Measurements from ENCODE around the gene BRCA2.

The BRCA2 gene

DNA sequence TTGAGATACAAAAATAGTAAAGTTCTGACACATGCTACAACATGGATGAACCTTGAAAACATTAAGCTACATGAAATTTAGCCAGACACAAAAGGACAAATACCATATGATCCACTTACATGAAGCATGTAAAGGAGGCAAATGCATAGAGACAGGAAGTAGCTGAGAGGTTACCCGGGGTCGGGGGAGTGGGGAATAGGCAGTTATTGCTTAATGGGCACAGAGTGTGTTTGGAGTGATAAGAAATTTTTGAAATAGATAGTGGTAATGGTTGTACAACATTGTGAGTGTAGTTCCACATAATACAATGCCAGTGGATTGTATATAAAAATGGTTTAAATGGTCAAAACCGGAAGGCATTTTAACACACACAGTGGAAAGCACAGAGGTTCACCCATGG, 108.3 kb downstream of the BRCA2 start:
- H3K4me1 ChIP-seq (ENCODE audit: low read length) = 0 out of 2 replicates have a peak, but pooled peaks cover 5% of the 10 kb centered on the region
- H3K9ac ChIP-seq (ENCODE audit: low read length) = no peak overlapping the region
- H2AFZ ChIP-seq (ENCODE audit: low read length) = no peak overlapping the region
- H3K79me2 ChIP-seq (ENCODE audit: low read length) = peaks cover 63% of the 10 kb centered on the region
- no peak overlapping the region for H3K4me3 ChIP-seq (ENCODE audit: low read length)
- no peaks in the 10 kb centered on the region for H3K9me2 ChIP-seq (replicated peaks; ENCODE audit: insufficient read depth, low read length)
- H3K4me2 ChIP-seq (ENCODE audit: low read depth, low read length) = no peak overlapping the region
- no peaks in the 10 kb centered on the region for H3K27me3 ChIP-seq (replicated peaks; ENCODE audit: insufficient read depth, low read length)
- DNase-seq = no peak
- no peaks in the 10 kb centered on the region for H4K20me1 ChIP-seq (ENCODE audit: insufficient read depth, low read length)
- no peaks in the 10 kb centered on the region for H3K36me3 ChIP-seq (replicated peaks; ENCODE audit: insufficient read depth, low read length)
- TF ChIP-seq, protein P1, sequence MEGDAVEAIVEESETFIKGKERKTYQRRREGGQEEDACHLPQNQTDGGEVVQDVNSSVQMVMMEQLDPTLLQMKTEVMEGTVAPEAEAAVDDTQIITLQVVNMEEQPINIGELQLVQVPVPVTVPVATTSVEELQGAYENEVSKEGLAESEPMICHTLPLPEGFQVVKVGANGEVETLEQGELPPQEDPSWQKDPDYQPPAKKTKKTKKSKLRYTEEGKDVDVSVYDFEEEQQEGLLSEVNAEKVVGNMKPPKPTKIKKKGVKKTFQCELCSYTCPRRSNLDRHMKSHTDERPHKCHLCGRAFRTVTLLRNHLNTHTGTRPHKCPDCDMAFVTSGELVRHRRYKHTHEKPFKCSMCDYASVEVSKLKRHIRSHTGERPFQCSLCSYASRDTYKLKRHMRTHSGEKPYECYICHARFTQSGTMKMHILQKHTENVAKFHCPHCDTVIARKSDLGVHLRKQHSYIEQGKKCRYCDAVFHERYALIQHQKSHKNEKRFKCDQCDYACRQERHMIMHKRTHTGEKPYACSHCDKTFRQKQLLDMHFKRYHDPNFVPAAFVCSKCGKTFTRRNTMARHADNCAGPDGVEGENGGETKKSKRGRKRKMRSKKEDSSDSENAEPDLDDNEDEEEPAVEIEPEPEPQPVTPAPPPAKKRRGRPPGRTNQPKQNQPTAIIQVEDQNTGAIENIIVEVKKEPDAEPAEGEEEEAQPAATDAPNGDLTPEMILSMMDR (IDR thresholded peaks at IDR 0.05; ENCODE audit: low read length) = no peak
- TF ChIP-seq EZH2phosphoT487 (IDR thresholded peaks at IDR 0.05; ENCODE audit: low read length) (no peak), EZH2 (optimal IDR thresholded peaks at IDR 0.05; ENCODE audit: low read depth, low read length) (no peak)
- no peak overlapping the region for H3K27ac ChIP-seq (ENCODE audit: low read length)
- H3F3A ChIP-seq (ENCODE audit: insufficient read depth, low read length) = peaks cover 14% of the 10 kb centered on the region
- H3K9me3 ChIP-seq (replicated peaks; ENCODE audit: insufficient read depth, low read length) = no peaks in the 10 kb centered on the region

DNA sequence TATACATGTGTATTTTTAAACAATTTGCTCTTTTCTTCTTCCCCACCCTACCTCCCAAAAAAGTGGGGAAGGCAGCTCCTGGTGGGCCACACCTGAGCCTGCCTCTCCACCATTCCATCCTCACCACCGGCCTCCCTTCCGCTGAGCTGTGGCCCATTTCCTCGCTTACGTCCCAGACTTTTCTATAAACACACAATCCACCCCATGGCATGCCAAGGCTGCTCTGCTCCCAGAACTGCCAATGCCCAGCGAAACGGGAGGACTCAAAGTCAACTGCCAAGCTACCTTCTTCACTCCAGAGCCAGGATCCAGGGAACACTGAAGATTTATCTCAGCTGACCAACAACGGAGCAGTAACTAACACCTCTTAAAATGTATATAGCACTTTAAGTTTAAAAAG, 109.8 kb downstream of the BRCA2 start:
- no peak for DNase-seq
- H3K4me2 ChIP-seq (ENCODE audit: low read depth, low read length) = peak overlapping the region; percentile 79; the same call in 1 of the 2 replicates
- 0 out of 2 replicates have a peak overlapping the region, but pooled peaks have one; percentile 85 for H3K4me3 ChIP-seq (ENCODE audit: low read length)
- no peak for TF ChIP-seq EZH2 (optimal IDR thresholded peaks at IDR 0.05; ENCODE audit: low read depth, low read length)
- TF ChIP-seq, protein P1 (IDR thresholded peaks at IDR 0.05; ENCODE audit: low read length) = no peak
- no peak for TF ChIP-seq EZH2phosphoT487 (IDR thresholded peaks at IDR 0.05; ENCODE audit: low read length)
- H3K9me2 ChIP-seq (replicated peaks; ENCODE audit: insufficient read depth, low read length) = no peaks in the 10 kb centered on the region
- no peaks in the 10 kb centered on the region for H4K20me1 ChIP-seq (ENCODE audit: insufficient read depth, low read length)
- H2AFZ ChIP-seq (ENCODE audit: low read length) = no peak overlapping the region
- H3K9ac ChIP-seq (ENCODE audit: low read length) = no peak overlapping the region
- H3F3A ChIP-seq (ENCODE audit: insufficient read depth, low read length) = peaks cover 21% of the 10 kb centered on the region
- no peaks in the 10 kb centered on the region for H3K9me3 ChIP-seq (replicated peaks; ENCODE audit: insufficient read depth, low read length)
- no peaks in the 10 kb centered on the region for H3K27me3 ChIP-seq (replicated peaks; ENCODE audit: insufficient read depth, low read length)
- H3K36me3 ChIP-seq (replicated peaks; ENCODE audit: insufficient read depth, low read length) = no peaks in the 10 kb centered on the region
- H3K27ac ChIP-seq (ENCODE audit: low read length) = no peak overlapping the region
- H3K4me1 ChIP-seq (ENCODE audit: low read length) = peaks cover 14% of the 10 kb centered on the region
- peaks cover 70% of the 10 kb centered on the region for H3K79me2 ChIP-seq (ENCODE audit: low read length)

DNA sequence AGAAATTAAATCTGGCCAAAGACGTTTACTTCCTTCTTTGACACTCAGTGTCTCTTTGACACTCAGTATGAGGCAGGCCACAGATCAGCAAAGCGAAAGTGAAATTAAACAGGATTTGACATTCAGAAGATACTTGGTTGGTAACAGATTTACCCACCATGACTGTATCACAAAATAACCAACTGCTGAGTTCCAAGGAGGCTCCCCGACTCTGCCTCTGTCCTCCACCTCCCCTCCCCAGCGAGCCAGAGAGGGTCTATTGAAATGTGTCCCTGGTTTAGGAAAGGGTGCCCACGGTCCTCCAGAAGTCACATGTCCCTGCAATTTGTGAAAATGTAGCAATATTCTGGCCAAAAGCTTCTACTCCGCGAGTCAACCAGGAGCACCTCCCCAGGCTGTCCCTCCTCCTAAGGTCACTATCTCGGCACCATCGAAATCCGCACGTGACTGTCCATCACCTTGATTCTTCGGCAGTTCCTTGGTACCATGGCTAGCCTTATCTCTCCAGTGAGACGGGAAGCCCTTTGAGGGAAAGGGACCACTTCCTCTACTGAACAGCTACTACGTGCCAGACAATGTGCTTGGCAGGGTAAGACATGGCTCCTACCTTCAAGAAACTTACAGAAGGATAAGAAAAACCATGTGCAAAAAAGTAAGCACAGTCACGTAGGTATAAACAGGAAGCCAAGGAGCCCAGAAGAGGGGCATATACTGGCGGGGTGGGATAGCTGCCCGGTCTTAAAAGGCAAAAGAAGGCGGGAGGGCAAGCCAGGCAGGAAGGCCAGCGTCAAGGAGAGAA, 111.1 kb downstream of the BRCA2 start:
- Histone ChIP-seq H3K27ac (ENCODE audit: low read length) (peak overlapping the region; percentile 92), H3F3A (ENCODE audit: insufficient read depth, low read length) (peaks cover 22% of the 10 kb centered on the region), H3K4me2 (ENCODE audit: low read depth, low read length) (peak overlapping the region; percentile 79), H3K9ac (ENCODE audit: low read length) (peak overlapping the region; percentile 87), H3K9me2 (replicated peaks; ENCODE audit: insufficient read depth, low read length) (no peaks in the 10 kb centered on the region), H4K20me1 (ENCODE audit: insufficient read depth, low read length) (no peaks in the 10 kb centered on the region), H3K4me3 (ENCODE audit: low read length) (peak overlapping the region; percentile 85), H3K9me3 (replicated peaks; ENCODE audit: insufficient read depth, low read length) (no peaks in the 10 kb centered on the region), H3K4me1 (ENCODE audit: low read length) (peaks cover 17% of the 10 kb centered on the region), H3K27me3 (replicated peaks; ENCODE audit: insufficient read depth, low read length) (no peaks in the 10 kb centered on the region), H3K36me3 (replicated peaks; ENCODE audit: insufficient read depth, low read length) (no peaks in the 10 kb centered on the region), H2AFZ (ENCODE audit: low read length) (peak overlapping the region; percentile 23; the same call in 1 of the 2 replicates), H3K79me2 (ENCODE audit: low read length) (peaks cover 69% of the 10 kb centered on the region)
- TF ChIP-seq, protein P1 (IDR thresholded peaks at IDR 0.05; ENCODE audit: low read length) = no peak
- peak; percentile 77 for DNase-seq
